Measurements from ENCODE around the gene FBXO42. TPM values are rescaled to one million over a fixed set of nuclear protein-coding genes. Genes with fewer than 3 reads are reported as not detected.

Gene FBXO42
- total RNA-seq, 1 donor from 2014 or later: 24.3 TPM

DNA sequence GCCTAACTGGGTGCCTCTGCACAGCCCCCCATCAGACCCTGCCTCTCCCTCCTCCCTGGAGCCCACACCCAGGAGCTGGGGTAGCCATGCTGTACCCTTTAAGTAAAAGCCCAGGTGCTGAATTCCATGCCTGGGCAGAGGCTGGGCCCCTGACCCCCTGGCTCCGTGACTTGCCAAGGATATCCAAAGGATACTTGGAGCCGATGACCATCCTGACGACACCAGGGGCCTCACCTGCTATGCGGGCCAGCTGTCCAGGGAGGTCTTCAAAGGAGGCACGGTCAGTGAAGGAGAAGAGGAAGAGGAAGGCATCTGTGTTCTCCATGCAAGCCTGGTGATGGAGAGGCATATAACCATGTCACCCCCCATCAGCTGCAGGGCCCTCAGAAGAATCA lies 120.0 kb downstream of the FBXO42 start:
- peaks cover 34% of the 10 kb centered on the region for H3K27me3 Mint-ChIP-seq (ENCODE audit: low read depth)
- DNase-seq (ENCODE audit: low read depth, low spot score): no peak
- no peak overlapping the region for H3K27ac Mint-ChIP-seq (ENCODE audit: unreplicated experiment)
- H3K4me1 Mint-ChIP-seq: peaks cover 25% of the 10 kb centered on the region
- TF ChIP-seq, protein P1, sequence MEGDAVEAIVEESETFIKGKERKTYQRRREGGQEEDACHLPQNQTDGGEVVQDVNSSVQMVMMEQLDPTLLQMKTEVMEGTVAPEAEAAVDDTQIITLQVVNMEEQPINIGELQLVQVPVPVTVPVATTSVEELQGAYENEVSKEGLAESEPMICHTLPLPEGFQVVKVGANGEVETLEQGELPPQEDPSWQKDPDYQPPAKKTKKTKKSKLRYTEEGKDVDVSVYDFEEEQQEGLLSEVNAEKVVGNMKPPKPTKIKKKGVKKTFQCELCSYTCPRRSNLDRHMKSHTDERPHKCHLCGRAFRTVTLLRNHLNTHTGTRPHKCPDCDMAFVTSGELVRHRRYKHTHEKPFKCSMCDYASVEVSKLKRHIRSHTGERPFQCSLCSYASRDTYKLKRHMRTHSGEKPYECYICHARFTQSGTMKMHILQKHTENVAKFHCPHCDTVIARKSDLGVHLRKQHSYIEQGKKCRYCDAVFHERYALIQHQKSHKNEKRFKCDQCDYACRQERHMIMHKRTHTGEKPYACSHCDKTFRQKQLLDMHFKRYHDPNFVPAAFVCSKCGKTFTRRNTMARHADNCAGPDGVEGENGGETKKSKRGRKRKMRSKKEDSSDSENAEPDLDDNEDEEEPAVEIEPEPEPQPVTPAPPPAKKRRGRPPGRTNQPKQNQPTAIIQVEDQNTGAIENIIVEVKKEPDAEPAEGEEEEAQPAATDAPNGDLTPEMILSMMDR (conservative IDR thresholded peaks at IDR 0.05): no peak
- H3K4me3 Mint-ChIP-seq: no peak overlapping the region
- H3K36me3 Mint-ChIP-seq (ENCODE audit: low read depth): no peaks in the 10 kb centered on the region
- no peaks in the 10 kb centered on the region for H3K9me3 Mint-ChIP-seq

DNA sequence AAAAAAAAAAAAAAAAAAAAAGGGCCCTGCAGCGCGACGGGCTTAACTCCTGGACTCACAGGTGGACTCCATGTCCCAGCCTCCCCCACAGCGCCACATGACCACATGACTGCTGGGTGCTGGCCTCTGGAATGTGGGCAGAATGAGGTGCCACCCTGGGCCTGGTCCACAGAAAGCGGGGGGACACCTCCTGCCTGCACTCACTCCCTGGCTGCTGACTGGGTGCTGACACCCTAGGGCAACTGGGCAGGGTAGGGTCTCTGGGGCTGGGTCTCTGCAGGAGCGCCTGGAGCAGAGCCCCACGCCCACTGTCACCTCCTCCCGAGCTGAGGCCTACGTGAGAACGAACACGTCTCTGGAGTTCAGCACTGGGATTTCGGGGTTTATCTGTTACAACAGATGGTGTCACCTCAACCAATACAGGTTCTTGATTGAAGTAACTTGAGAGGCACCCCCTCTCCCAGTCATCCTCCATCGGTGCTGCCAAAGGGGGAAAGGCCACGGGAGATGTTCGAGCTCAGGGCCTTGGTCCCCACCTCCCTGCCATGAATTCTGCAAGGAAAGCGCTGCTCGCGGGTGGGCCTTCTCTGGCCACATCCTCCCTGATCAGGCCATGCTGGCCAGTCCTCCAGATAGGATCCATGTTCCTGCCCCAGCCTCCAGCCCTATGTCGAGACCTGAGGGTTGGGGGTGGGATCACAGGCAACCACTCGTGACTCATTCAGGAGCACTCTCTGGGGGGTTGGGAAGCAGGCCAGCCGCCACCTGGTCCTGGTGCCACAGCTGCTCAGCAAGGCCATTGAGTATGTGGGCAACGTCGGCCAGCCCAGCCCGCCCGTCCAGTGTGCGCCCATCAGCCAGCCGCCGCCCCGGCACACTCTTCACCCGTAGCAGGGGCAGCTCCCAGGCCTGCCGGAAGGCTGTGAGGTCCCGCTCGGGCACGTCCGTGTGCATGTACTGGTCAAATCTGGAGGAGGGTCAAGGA lies 120.7 kb downstream of the FBXO42 start:
- Mint-ChIP-seq H3K9me3 (no peaks in the 10 kb centered on the region), H3K36me3 (ENCODE audit: low read depth) (no peaks in the 10 kb centered on the region), H3K27ac (ENCODE audit: unreplicated experiment) (no peak overlapping the region), H3K4me1 (peaks cover 25% of the 10 kb centered on the region), H3K4me3 (no peak overlapping the region), H3K27me3 (ENCODE audit: low read depth) (peaks cover 37% of the 10 kb centered on the region)
- TF ChIP-seq, protein P1 (conservative IDR thresholded peaks at IDR 0.05): no peak
- DNase-seq (ENCODE audit: low read depth, low spot score): no peak

DNA sequence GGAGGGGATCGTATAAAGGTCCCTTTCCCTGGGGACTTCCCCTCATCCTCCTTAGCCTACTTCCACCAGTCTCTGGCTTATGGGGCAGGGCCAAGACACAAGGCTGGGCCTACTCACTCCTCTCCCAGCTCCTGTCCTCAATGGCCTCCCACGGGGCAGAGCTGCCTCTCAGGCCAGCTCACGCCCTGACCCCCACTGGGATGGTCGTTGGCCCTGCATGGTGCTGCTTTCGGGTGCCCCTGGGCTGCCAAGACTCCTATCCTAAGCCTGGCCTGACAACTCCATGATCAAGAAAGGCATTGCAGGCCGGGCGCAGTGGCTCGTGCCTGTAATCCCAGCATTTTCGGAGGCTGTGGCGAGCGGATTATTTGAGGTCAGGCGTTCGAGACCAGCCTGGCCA lies 121.5 kb downstream of the FBXO42 start:
- peaks cover 24% of the 10 kb centered on the region for H3K4me1 Mint-ChIP-seq
- TF ChIP-seq, protein P1 (conservative IDR thresholded peaks at IDR 0.05): no peak
- H3K27me3 Mint-ChIP-seq (ENCODE audit: low read depth): peaks cover 46% of the 10 kb centered on the region
- no peak overlapping the region for H3K4me3 Mint-ChIP-seq
- H3K9me3 Mint-ChIP-seq: no peaks in the 10 kb centered on the region
- no peak overlapping the region for H3K27ac Mint-ChIP-seq (ENCODE audit: unreplicated experiment)
- DNase-seq (ENCODE audit: low read depth, low spot score): no peak
- no peaks in the 10 kb centered on the region for H3K36me3 Mint-ChIP-seq (ENCODE audit: low read depth)

DNA sequence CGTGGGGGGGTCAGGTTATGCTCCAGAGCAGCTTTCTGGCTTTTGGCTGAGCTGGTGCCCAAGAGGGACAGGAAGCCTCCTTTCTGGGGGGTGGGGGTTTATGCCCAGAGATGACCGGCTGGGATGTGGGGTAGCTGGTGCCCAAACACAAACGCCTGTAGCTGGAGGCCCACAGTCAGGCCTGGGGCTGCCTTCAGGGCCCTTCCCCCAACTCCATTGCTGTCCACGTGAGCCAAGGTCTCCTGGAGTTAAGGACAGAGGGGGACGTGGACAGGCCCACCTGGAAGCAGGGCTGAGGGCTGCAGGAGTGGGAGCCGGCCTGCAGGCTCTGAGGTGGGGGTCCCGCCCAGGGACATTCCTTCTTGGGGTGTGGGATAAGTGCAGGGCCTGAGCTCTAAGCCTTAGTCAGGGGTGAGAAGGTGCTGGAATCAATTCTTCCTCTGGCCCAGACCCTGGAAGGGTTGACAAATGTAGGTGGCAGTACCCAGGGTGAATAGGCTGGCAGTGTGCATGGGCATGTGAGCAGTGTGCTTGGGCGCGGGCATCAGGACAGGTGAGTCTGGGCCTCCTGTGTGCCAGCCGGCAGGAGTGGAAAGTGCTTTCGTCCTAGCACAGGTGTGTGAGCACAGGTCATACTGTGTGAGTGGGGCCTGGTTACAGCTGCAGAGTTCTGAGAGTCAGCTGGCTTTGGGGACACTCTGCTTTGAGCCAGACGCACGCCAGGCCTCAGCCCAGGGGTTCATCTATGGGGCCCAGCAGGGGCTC lies 122.1 kb downstream of the FBXO42 start:
- no peak for DNase-seq (ENCODE audit: low read depth, low spot score)
- H3K27ac Mint-ChIP-seq (ENCODE audit: unreplicated experiment): no peak overlapping the region

More for the DNA sequence above, 122.1 kb downstream of the FBXO42 start:
- TF ChIP-seq, protein P1 (conservative IDR thresholded peaks at IDR 0.05): no peak
- H3K4me3 Mint-ChIP-seq: no peak overlapping the region
- H3K9me3 Mint-ChIP-seq: no peaks in the 10 kb centered on the region
- H3K4me1 Mint-ChIP-seq: peaks cover 21% of the 10 kb centered on the region
- H3K27me3 Mint-ChIP-seq (ENCODE audit: low read depth): peaks cover 52% of the 10 kb centered on the region
- no peaks in the 10 kb centered on the region for H3K36me3 Mint-ChIP-seq (ENCODE audit: low read depth)

All from neural crest cell (in vitro differentiated cells).